RKO (cell line): ENCODE results near the gene SREBF1.

Experiments used
- DNase-seq: peaks from one replicate; pipeline ENCODE4 v3.0.0-alpha.2; 2016; ENCODE audit warnings: low spot score

The SREBF1 gene

GRCh38 chr17:17794382-17794781 is 42.4 kb downstream of the SREBF1 start:
- DNase-seq: no peak

DNA sequence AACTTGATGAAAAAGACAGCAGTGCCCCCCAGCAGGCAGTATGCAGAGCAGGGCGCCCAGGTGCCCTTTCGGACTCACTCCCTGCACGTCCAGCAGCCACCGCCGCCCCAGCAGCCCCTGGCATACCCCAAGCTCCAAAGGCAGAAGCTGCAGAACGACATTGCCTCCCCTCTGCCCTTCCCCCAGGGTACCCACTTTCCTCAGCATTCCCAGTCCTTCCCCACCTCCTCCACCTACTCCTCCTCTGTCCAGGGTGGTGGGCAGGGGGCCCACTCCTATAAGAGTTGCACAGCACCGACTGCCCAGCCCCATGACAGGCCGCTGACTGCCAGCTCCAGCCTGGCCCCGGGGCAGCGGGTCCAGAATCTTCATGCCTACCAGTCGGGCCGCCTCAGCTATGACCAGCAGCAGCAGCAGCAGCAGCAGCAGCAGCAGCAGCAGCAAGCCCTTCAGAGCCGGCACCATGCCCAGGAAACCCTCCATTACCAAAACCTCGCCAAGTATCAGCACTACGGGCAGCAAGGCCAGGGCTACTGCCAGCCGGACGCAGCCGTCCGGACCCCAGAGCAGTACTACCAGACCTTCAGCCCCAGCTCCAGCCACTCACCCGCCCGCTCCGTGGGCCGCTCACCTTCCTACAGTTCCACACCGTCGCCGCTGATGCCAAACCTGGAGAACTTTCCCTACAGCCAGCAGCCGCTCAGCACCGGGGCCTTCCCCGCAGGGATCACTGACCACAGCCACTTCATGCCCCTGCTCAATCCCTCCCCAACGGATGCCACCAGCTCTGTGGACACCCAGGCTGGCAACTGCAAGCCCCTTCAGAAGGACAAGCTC is 43.2 kb downstream of the SREBF1 start:
- DNase-seq: no peak

- DNase-seq: no peak
These were observed 44.0 kb downstream of the SREBF1 start for GRCh38 chr17:17792551-17793377.

- no peak for DNase-seq
These were observed 44.7 kb downstream of the SREBF1 start for GRCh38 chr17:17792037-17792550.

DNA sequence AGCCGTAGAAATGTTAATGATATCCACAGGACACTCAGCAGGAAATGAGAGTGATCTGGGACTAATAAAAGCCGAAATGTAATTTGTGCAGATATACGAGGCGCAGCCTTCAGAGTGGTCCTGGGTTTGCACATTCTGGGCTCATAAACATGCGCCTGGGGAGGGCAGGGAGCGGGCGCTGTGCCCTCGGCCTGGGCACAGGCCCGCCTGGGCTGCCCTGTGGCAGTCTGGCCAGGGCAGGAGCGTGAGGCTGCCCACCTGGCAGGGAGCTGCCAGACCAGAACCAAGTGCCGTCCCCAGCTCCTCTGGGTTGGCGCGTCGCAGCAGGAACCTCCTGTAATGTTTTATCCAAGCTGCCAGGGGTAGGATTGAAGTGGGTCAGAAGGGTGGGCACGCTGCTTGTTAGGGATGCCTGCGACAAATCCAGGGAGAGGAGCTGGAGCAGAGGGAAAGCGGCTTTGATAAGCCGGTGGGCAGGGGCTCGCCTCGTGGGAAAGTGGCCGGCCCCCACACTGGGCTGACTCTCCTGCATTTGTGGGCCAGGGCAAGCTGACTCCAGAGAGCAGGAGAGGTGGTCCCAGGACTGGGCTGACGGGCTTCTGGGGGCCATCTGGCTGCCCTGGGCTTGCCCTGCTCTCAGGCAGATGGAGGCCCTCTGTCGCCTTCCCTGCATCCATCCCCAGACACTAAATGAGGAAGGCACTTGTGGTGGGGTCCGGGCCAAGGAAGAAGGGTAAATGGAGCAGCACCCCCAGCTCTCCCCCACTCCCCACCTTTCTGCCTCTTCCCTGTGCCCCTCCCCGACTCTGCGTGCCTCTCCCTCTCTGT is 45.9 kb downstream of the SREBF1 start:
- DNase-seq: no peak

GRCh38 chr17:17789828-17790636 is 46.8 kb downstream of the SREBF1 start:
- no peak for DNase-seq

- DNase-seq: no peak
These were observed 47.4 kb downstream of the SREBF1 start for GRCh38 chr17:17789410-17789809.

DNA sequence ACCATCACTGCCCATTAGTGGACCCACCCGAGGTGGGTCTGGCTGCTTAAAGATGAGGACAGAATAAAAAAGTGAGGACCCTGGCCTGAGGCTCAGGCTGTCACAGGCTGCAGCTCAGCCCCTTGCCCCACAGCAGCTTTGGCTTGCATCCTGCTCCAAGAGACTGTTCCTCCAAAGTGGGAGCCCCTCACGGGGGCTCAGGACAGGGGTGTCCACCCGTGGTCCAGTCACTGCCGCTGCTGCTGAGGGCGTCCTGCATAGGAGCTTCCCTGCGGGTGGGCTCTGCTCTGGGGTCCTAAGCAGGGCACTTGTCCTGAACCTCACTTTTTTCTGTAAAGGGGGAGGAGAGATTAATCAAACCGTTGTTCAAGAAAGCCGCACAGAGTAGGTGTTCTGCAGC is 47.8 kb downstream of the SREBF1 start:
- no peak for DNase-seq

GRCh38 chr17:17787568-17787967 is 49.2 kb downstream of the SREBF1 start:
- no peak for DNase-seq

GRCh38 chr17:17786998-17787397 is 49.8 kb downstream of the SREBF1 start:
- DNase-seq: no peak

GRCh38 chr17:17785407-17785806 is 51.4 kb downstream of the SREBF1 start:
- no peak for DNase-seq

GRCh38 chr17:17784657-17785267 is 52.0 kb downstream of the SREBF1 start:
- DNase-seq: peak; percentile 37

GRCh38 chr17:17783825-17784656 is 52.7 kb downstream of the SREBF1 start:
- DNase-seq: no peak

DNA sequence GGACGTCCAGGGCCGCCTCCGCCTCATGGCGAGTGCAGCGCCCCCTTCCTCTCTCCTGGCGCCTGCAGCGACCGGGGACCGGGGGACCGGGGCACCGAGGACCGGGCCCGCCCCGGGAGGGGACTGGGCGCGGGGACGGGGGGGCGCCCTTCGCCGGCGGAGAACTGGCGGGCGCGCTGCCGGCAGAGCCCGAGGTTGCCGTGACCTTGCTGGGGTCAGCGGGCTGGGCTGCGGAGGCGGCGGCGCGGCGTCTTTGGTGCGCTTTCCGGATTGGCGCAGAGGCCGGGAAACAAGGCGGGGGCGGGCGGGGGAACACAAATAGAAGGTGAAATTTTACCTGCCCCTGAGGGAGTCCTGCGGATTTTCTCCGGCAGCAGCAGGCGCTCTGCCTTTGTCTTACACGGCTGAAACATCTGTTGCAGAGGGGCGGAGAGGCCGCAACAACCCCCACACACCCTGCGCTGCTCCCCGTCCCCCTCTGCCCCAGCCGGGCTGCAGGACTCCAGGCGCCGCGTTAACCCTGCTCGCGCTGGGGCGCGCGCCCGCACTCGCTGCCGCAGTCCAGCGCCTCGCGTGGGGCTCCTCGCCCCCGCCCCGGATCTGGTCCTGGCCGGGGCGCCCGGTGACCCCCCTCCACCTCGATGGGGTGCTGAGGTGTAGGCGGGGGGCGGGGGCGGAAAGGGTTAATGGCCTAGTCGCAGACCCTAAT is 53.5 kb downstream of the SREBF1 start:
- DNase-seq: no peak

GRCh38 chr17:17782523-17783115 is 54.2 kb downstream of the SREBF1 start:
- no peak for DNase-seq

DNA sequence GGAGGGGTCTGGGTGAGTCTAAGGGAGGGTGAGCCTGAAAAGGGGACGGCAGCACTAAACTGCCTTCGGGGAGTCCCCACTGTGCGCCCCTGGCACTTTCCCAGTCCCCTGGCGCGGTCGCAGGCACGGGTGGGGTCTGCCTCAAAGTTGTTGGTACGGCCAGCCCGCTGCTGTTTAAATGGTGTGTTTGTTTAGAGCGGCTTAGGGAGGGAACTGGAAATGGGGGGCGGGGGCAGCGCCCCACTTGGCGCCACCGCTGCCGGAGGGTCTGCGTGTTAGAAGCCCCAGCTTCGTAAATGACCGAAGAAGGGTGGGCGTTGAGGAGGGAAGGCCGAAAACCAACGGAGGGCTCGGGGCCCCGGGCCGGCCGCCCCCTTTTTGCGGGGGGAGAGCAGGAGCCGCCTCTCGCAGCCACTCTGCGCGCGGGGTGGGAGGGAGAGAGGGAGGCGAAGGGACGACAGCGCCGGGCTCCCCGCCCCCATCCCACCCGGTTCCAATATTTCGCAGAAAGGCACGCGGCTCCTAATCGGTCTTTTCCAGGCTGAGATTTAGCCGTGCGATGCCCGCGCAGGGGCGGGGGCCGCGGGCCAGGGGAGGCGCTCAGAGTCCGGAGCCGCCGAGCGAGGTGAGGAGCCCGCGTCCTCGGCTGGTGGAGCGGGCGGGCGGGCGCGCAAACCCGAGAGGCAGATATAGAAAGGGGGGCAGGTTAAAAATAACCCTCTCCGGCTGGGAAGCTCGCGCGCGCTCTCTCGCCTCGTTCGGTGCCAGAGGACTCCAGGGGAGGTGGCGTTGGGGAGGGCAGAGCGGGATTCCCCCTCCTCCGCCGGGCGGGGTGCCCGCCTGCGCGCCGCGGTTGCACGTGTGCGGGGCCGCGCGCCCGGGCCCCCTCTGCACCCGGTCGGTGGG is 54.9 kb downstream of the SREBF1 start:
- DNase-seq: no peak

DNA sequence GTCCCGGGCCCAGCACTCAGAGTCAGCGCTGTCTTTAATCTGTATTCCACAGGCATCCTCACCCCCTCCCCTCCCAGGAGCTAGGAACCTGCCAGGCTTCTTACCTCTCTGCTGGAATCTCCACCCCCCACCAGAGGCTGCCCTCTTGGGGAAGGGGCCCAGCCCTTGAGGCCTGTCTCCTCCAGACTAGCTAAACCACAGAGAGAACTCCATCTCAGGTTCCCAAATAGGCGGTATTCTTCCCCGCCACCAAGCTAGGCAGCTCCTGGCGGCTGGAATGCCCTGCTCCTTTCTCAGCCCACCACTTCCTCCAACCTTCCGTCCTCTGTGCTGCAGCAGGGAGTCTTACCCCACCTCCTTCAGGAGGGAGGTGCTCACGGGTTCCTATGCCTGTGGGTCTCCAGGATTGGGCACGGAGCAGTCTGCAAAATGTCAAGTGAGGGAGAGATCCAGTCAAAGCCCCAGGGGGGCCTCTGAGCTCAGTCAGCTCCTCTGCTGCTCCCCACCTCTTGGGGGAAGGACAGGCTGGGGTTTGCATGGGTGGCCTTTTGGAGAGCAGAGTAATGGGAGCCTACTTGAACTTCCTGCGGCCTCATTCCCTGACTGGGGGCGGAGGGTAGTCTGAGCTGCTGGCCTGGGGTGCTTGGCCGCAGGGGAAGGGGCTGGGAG is 55.7 kb downstream of the SREBF1 start:
- DNase-seq: no peak
